H1 (cell line): ENCODE data around the gene PPP1R3E. TPM values are rescaled to one million over a fixed set of nuclear protein-coding genes. Genes with fewer than 3 reads are reported as not detected.

Experiments used
- ATF2 ChIP-seq: IDR thresholded peaks from 2 replicates; pipeline ENCODE4 v1.6.1; 2012; ENCODE audit warnings: low read length, inconsistent platforms
- polyA plus RNA-seq, 7 experiments: library from polyadenylated mRNA; depleted of rRNA in 3 of 7; stranded (reverse) in 5 of 7; unstranded in 2 of 7; fragments of >200 nt in 5 of 7; fragments of 200-250 nt in 2 of 7; gene quantifications; 1 replicate in 5 of 7; 2 replicates in 1 of 7; 4 replicates in 1 of 7; pipeline versions ENCODE4 v1.2.1 to v1.2.3, GENCODE V29; 2011 to 2013; ENCODE audit warnings: missing spikeins in 2 of 7, mixed read lengths in 2 of 7
- total RNA-seq: library from RNA; stranded (reverse); fragmentation: NEBNext Ultra II Directional; extraction: Animal tissue kit (Norgen Biotek cat#: 25700); gene quantifications from 2 replicates; pipeline ENCODE4 v1.2.1, GENCODE V29; 2021

PPP1R3E gene
- total and polyA plus RNA-seq, 2 of the 8 experiments (the other 6 are each of a cell fraction or from before 2014, with no cell fraction given), result 4.4 to 4.7 TPM

DNA sequence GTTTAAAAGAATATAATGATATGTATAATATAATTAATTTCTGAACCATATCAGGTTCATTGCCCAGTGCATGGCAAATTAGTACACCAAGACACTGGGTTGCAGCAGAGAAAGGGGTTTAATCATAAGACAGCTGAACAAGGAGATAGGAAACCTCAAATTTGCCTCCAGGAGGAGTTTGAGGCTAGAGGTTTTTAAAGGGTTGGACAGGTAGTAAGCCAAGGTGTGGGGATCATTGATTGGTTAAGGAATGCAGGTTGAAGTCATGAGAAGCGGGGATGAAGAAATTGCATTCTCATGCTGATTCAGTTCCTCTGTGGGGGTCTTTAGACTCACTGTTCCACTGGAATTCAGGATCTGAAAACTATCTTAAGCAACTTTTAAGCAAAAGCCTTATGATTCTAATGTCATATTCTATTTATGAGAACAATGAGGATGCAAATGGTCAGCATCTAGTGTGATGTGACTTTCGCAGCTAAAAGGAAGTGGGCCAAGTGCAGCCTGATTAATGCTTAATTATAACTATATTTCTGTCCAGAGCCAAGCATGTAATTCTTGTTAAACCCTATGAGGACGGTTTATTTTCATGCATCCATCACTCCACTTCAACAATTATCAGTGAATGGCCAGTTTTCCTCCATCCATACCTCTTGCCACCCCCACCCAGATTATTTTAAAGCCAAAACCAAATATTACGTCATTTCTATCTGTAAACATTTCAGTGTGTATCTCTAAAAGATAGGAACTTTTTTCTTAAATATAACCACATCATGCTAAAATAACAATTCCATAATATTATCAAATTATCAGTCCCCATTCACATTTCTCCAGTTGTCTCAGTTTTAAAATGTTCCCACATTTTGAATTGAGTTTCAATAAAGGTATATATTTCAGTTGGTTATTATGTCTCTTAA lies 50.0 kb downstream of the PPP1R3E start (continued):
- TF ChIP-seq ATF2, result peak; percentile 60
